GM19239 (cell line): ENCODE data around the gene CNFN.
"Not testable (repeated sequence)": the region's sequence is repeated elsewhere in the genome, so short reads cannot be mapped to it uniquely, and the experiment has no call there.

Experiments
- DNase-seq: peaks from one replicate; pipeline ENCODE4 v3.0.0; 2011; ENCODE audit warnings: low spot score; ENCODE audit not compliant: insufficient read length
- FAIRE-seq: peaks from 2 replicates; lab custom pipeline; 2011; peaks lifted over from hg19 to GRCh38; lab: Jason Lieb, UNC

The CNFN gene

GRCh38 chr19:42352301-42353259 lies 37.5 kb downstream of the CNFN start:
- no peak for DNase-seq
- no peak for FAIRE-seq

DNA sequence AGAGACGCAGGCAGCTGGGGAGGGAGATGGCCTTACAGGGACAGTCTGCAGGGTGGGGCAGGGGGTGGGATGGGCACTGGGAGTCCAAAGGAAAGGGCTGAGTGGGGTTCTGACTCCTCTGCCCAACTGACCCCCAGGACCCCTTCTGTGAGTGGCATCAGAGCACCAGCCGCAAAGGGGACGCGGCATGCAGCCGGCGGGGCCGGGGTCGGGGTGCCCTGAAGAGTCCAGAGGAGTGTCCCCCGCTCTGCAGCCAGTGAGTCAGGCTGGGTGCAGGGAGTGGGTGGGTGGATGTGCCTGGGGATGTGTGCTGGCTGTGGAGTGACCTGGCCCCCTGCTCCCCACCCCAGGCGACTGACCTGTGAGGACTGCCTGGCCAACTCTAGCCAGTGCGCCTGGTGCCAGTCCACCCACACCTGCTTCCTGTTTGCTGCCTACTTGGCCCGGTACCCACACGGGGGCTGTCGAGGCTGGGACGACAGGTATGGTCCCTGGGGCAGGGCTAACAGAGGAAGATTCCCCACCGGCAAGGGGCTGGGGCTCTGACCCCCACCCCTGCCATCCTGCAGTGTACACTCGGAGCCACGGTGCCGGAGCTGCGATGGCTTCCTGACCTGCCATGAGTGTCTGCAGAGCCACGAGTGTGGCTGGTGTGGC lies 38.9 kb downstream of the CNFN start:
- FAIRE-seq (no peak), DNase-seq (no peak)

DNA sequence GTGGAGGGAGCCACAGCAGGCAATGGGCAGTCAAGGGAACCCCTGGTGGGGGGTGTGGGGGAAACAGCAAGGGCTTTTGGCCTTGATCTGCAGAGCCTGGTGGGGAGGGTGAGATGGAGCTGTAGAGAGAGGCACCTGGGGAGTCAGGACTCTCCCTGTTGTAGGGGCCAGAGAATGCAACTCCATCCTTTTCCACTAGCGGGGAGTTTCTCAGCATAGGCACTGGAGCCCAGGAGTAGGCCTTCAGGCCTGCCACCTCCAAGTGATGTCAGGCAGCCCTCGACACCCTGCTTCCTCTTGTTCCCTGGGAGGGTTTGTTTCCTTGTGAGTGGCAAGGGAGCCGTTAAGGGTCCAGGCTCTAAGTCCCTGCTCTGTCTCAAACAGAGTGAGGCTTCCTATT lies 39.7 kb downstream of the CNFN start:
- no peak for FAIRE-seq

GRCh38 chr19:42349378-42350107 lies 40.6 kb downstream of the CNFN start:
- no peak for DNase-seq
- no peak for FAIRE-seq

More for the DNA sequence above, 39.7 kb downstream of the CNFN start:
- DNase-seq, result no peak

GRCh38 chr19:42348211-42348610 lies 41.9 kb downstream of the CNFN start:
- DNase-seq, result no peak
- no peak for FAIRE-seq

GRCh38 chr19:42345191-42345812 lies 44.8 kb downstream of the CNFN start:
- DNase-seq, result no peak
- no peak for FAIRE-seq

DNA sequence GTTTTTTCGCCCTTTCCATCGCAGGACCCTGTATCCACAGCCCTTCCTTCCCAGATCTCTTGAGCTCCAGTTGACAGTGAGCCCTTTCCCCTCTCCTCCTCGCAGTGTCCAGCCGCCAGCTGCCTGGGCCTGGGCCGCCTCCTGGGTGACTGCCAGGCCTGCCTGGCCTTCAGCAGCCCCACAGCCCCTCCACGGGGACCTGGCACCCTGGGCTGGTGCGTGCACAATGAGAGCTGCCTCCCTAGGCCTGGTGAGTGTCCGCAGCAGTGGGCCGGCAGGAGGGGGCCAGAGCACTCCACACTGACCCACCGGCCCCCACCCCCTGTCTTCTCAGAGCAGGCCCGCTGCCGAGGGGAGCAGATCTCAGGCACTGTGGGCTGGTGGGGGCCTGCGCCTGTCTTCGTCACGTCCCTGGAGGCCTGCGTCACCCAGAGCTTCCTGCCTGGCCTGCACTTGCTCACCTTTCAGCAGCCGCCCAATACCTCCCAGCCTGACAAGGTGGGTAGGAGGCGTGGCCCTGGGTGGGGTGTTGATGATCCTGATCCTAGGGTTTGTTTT lies 45.7 kb downstream of the CNFN start:
- FAIRE-seq (no peak), DNase-seq (no peak)

GRCh38 chr19:42343344-42344110 lies 46.6 kb downstream of the CNFN start:
- FAIRE-seq (no peak), DNase-seq (no peak)

DNA sequence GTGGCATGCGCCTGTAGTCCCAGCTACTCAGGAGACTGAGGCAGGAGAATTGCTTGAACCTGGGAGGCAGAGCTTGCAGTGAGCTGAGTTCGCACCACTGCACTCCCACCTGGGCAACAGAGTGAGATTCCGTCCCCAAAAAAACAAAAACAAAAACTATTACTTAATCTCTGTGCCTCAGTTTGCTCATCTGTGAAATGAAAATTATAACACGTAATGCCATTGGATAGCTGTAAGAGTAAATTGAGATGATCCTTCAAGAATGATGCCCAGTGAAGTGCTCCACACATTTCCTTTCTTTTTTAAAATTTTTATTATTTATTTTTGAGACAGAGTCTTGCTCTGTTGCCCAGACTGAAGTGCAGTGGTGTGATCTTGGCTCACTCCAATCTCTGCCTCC lies 50.2 kb downstream of the CNFN start:
- FAIRE-seq, DNase-seq: not testable (repeated sequence)

GRCh38 chr19:42339126-42339860 lies 50.8 kb downstream of the CNFN start:
- not testable (repeated sequence) for FAIRE-seq

More at GRCh38 chr19:42339126-42339860, 50.8 kb downstream of the CNFN start:
- not testable (repeated sequence) for DNase-seq
